Breast epithelium (tissue), 4 donors: ENCODE data around the gene RAB29. TPM values are rescaled to one million over a fixed set of nuclear protein-coding genes. Genes with fewer than 3 reads are reported as not detected.

ENCODE experiments used
- DNase-seq, 2 donors: peaks; one replicate each; pipeline ENCODE4 v3.0.0-alpha.2; 2019; ENCODE audit warnings: low spot score in 2 of 2
- H3K27ac ChIP-seq, 2 donors: fragments of 200-600 bp; sonication (generic) in 1 of 2; one replicate each; pipeline ENCODE4 v1.5.1; 2016 to 2019; ENCODE audit warnings: mild to moderate bottlenecking in 1 of 2
- H3K27me3 ChIP-seq, 2 donors: fragments of 200-600 bp; sonication (generic) in 1 of 2; one replicate each; pipeline versions ENCODE4 v1.5.1 to v1.6.0; 2017 to 2019; ENCODE audit warnings: control low read depth in 1 of 2, mild to moderate bottlenecking in 1 of 2
- H3K36me3 ChIP-seq: fragments of 200-600 bp; one replicate; pipeline ENCODE4 v1.5.1; 2019
- H3K4me1 ChIP-seq, 2 donors: fragments of 200-600 bp; sonication (generic); one replicate each; pipeline ENCODE4 v1.5.1; 2016 to 2019; ENCODE audit warnings: control low read depth in 1 of 2
- H3K4me3 ChIP-seq, 3 donors: fragments of 200-600 bp; sonication (generic); 1 replicate in 2 of 3; 2 replicates in 1 of 3; pipeline ENCODE4 v1.5.1; 2016 to 2019; ENCODE audit warnings: mild to moderate bottlenecking in 3 of 3, moderate library complexity in 2 of 3
- H3K9me3 ChIP-seq, 2 donors: fragments of 200-600 bp; sonication (generic) in 1 of 2; one replicate each; pipeline ENCODE4 v1.5.1; 2016 to 2019; ENCODE audit warnings: control low read depth in 1 of 2
- CTCF ChIP-seq, 3 donors: fragments of 450-650 bp; IDR thresholded peaks; one replicate each; pipeline ENCODE4 v1.5.1; 2016 to 2017; ENCODE audit warnings: antibody characterized with exemption in 3 of 3, mild to moderate bottlenecking in 3 of 3, moderate library complexity in 3 of 3
- POLR2A ChIP-seq: fragments of 450-650 bp; IDR thresholded peaks from one replicate; pipeline ENCODE4 v1.6.1; 2016; ENCODE audit warnings: antibody characterized with exemption, mild to moderate bottlenecking, moderate library complexity
- POLR2AphosphoS5 ChIP-seq, 3 donors: sonication (generic); formaldehyde crosslinking; IDR thresholded peaks; one replicate each; pipeline ENCODE4 v1.6.1; 2017; ENCODE audit warnings: antibody characterized with exemption in 3 of 3
- intact Hi-C: fragments of 100-400 bp; cut with DNase I; formaldehyde crosslinking; loops from one replicate; pipeline ENCODE4 v1.15.1; 2023; ENCODE audit warnings: low total_unique reads
- total RNA-seq, 3 donors: library from RNA; depleted of rRNA; stranded (reverse); fragments of >200 nt; gene quantifications; one replicate each; pipeline ENCODE4 v1.1.0, GENCODE V29; 2016

RAB29 gene
- total RNA-seq, 3 donors from 2014 or later: 22.4 to 30.3 (median 23.9) TPM

- H3K27me3 ChIP-seq: no peaks in the 10 kb centered on the region
- no peak overlapping the region for H3K4me3 ChIP-seq
- peaks cover 15% of the 10 kb centered on the region for H3K36me3 ChIP-seq
- no peaks in the 10 kb centered on the region for H3K9me3 ChIP-seq
- no peak for DNase-seq
- no peaks in the 10 kb centered on the region for H3K4me1 ChIP-seq
- TF ChIP-seq POLR2A (no peak), POLR2AphosphoS5 (IDR thresholded peaks at IDR 0.05) (no peak), CTCF (IDR thresholded peaks at IDR 0.05) (no peak)
- intact Hi-C loops: no loop called here
- H3K27ac ChIP-seq: no peak overlapping the region
Measured at GRCh38 chr1:205719762-205720161, 55.5 kb downstream of the RAB29 start.

- H3K4me3 ChIP-seq: no peak overlapping the region
- no peaks in the 10 kb centered on the region for H3K9me3 ChIP-seq
- H3K36me3 ChIP-seq: peaks cover 15% of the 10 kb centered on the region
- no peaks in the 10 kb centered on the region for H3K27me3 ChIP-seq
- intact Hi-C loops: no loop called here
- TF ChIP-seq POLR2AphosphoS5 (IDR thresholded peaks at IDR 0.05) (no peak), CTCF (IDR thresholded peaks at IDR 0.05) (no peak), POLR2A (no peak)
- no peaks in the 10 kb centered on the region for H3K4me1 ChIP-seq
- H3K27ac ChIP-seq: no peak overlapping the region
- no peak for DNase-seq
Measured at GRCh38 chr1:205719015-205719414, 56.3 kb downstream of the RAB29 start.

Other genes starting within 250 kb of the RAB29 start
- 10 to 100 TPM; 22.6 to 32.5 (median 26.5) TPM for gene ELK4, start 143.5 kb downstream of the RAB29 start, total RNA-seq
- gene SLC45A3, start 95.0 kb downstream of the RAB29 start, total RNA-seq: 1 to 10 TPM; 1.3 to 2.9 (median 1.6) TPM
- gene NUCKS1, start 25.3 kb downstream of the RAB29 start, total RNA-seq: 100 to 1,000 TPM in 1 of 3 donors, 10 to 100 TPM in 2; 80.6 to 188 (median 86.9) TPM
- 10 to 100 TPM; 13.9 to 18.0 (median 16.8) TPM for gene SLC41A1, start 37.7 kb upstream of the RAB29 start, total RNA-seq
- gene PM20D1, start 74.7 kb upstream of the RAB29 start, total RNA-seq: under 1 TPM; 0.15 to 0.33 (median 0.16) TPM
- not detected for gene SLC26A9, start 168.0 kb upstream of the RAB29 start, total RNA-seq
- gene RAB7B, start 227.9 kb upstream of the RAB29 start, total RNA-seq: 1 to 10 TPM; 1.3 to 6.6 (median 2.9) TPM
- under 1 TPM in 1 of 3 donors, not detected in 2; under 0.01 TPM for gene CTSE, start 248.4 kb upstream of the RAB29 start, total RNA-seq